ENCODE data around the gene SLC24A3. TPM values are rescaled to one million over a fixed set of nuclear protein-coding genes. Genes with fewer than 3 reads are reported as not detected.

SLC24A3 gene
- total RNA-seq, 2 experiments from 2014 or later: not detected

DNA sequence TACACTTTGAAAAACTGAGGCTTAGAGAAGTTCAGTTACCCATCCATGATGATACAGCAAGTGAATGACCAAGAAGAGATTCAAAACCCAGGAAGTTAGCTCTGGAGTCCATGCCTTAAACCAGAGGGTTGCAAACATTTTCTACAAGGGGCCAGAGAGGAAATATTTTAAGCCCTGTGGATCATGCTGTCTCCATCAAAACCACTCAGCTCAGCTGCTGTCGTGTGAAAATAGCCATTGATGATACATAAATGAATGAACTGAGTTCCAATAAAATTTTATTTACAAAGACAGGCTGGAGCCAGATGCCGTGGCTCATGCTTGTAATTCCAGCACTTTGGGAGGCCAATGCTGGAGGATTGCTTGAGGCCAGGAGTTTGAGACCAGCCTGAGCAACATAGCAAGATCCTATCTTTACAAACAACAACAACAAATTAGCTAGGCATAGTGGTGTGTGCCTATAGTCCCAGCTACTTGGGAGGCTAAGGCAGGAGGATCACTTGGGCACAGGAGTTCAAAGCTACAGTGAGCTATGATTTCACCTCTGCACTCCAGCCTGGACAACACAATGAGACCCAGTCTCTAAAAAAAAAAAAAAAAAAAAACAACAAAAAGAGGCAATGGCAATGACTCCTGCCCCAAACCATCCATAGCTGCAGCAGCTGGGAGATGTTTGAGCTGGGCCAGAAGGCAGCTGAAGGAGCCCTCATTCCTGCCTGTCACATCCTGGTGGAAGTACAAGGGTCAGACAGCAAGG lies 501.6 kb downstream of the SLC24A3 start:
- no peaks in the 10 kb centered on the region for H3K79me2 ChIP-seq (ENCODE audit: insufficient read depth, low read depth, low read length)
- CTCF ChIA-PET (ENCODE audit: unreplicated experiment): no interaction called here
- POLR2A ChIA-PET: interaction anchor here (1.2 kb wide), 1 partner anchor 150 kb away, joined by 4 read pairs; no protein-coding TSS in a partner anchor

DNA sequence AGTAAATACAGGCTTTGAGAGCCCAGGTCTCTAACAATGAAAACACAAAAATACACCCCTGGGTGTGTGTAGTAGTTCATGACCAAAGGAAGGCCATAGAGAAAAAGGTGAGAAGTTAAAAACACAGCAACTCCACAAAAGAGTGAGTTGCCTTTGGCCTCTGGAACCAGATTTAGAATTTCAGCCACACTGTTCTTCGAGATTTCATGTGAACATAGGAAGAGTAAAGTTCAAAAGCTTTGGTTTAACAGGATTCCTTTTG lies 502.1 kb downstream of the SLC24A3 start:
- POLR2A ChIA-PET: interaction anchor here (1.2 kb wide), 1 partner anchor 149 kb away, joined by 4 read pairs; no protein-coding TSS in a partner anchor
- Histone ChIP-seq H2AFZ (ENCODE audit: low read length) (no peak overlapping the region), H3K4me1 (ENCODE audit: insufficient read depth, low read length, poor library complexity, severe bottlenecking) (no peaks in the 10 kb centered on the region), H3K36me3 (ENCODE audit: insufficient read depth, low read length) (no peaks in the 10 kb centered on the region), H3K4me2 (ENCODE audit: low read length) (no peak overlapping the region), H3K79me2 (ENCODE audit: insufficient read depth, low read depth, low read length) (no peaks in the 10 kb centered on the region), H4K20me1 (ENCODE audit: insufficient read depth, low read length) (no peaks in the 10 kb centered on the region), H3K9me3 (ENCODE audit: low read length) (no peaks in the 10 kb centered on the region), H3K4me3 (ENCODE audit: low read depth, low read length, poor library complexity, severe bottlenecking) (no peak overlapping the region), H3K27ac (ENCODE audit: low read depth, low read length, poor library complexity, severe bottlenecking) (no peak overlapping the region), H3K9me2 (ENCODE audit: insufficient read depth, low read length) (no peaks in the 10 kb centered on the region)
- intact Hi-C loops (cut with micrococcal nuclease; ENCODE audit: unreplicated experiment): no loop called here
- CTCF ChIA-PET (ENCODE audit: unreplicated experiment): no interaction called here
- no TSS peak for BruUV-seq (replicated peaks)
- no peak for DNase-seq (ENCODE audit: low spot score)
- TF ChIP-seq CTCF (conservative IDR thresholded peaks at IDR 0.05; ENCODE audit: low read length) (no peak), EZH2phosphoT487 (IDR thresholded peaks at IDR 0.05; ENCODE audit: borderline replicate concordance, low read depth, low read length) (no peak)

More for the DNA sequence above, 501.6 kb downstream of the SLC24A3 start:
- no peaks in the 10 kb centered on the region for H3K9me2 ChIP-seq (ENCODE audit: insufficient read depth, low read length)
- no peak overlapping the region for H3K27ac ChIP-seq (ENCODE audit: low read depth, low read length, poor library complexity, severe bottlenecking)
- no peak overlapping the region for H2AFZ ChIP-seq (ENCODE audit: low read length)
- no peak for TF ChIP-seq EZH2phosphoT487 (IDR thresholded peaks at IDR 0.05; ENCODE audit: borderline replicate concordance, low read depth, low read length)
- no peak for TF ChIP-seq CTCF (conservative IDR thresholded peaks at IDR 0.05; ENCODE audit: low read length)
- DNase-seq (ENCODE audit: low spot score): no peak
- no peaks in the 10 kb centered on the region for H3K36me3 ChIP-seq (ENCODE audit: insufficient read depth, low read length)
- no peaks in the 10 kb centered on the region for H3K9me3 ChIP-seq (ENCODE audit: low read length)
- H4K20me1 ChIP-seq (ENCODE audit: insufficient read depth, low read length): no peaks in the 10 kb centered on the region
- no peaks in the 10 kb centered on the region for H3K4me1 ChIP-seq (ENCODE audit: insufficient read depth, low read length, poor library complexity, severe bottlenecking)
- H3K4me3 ChIP-seq (ENCODE audit: low read depth, low read length, poor library complexity, severe bottlenecking): no peak overlapping the region
- H3K4me2 ChIP-seq (ENCODE audit: low read length): no peak overlapping the region
- BruUV-seq (replicated peaks): no TSS peak
- intact Hi-C loops (cut with micrococcal nuclease; ENCODE audit: unreplicated experiment): no loop called here

- no TSS peak for BruUV-seq (replicated peaks)
- Histone ChIP-seq H3K9me2 (ENCODE audit: insufficient read depth, low read length) (no peaks in the 10 kb centered on the region), H4K20me1 (ENCODE audit: insufficient read depth, low read length) (no peaks in the 10 kb centered on the region), H2AFZ (ENCODE audit: low read length) (no peak overlapping the region), H3K79me2 (ENCODE audit: insufficient read depth, low read depth, low read length) (no peaks in the 10 kb centered on the region), H3K4me3 (ENCODE audit: low read depth, low read length, poor library complexity, severe bottlenecking) (no peak overlapping the region), H3K4me1 (ENCODE audit: insufficient read depth, low read length, poor library complexity, severe bottlenecking) (no peaks in the 10 kb centered on the region), H3K4me2 (ENCODE audit: low read length) (no peak overlapping the region), H3K36me3 (ENCODE audit: insufficient read depth, low read length) (no peaks in the 10 kb centered on the region), H3K9me3 (ENCODE audit: low read length) (no peaks in the 10 kb centered on the region), H3K27ac (ENCODE audit: low read depth, low read length, poor library complexity, severe bottlenecking) (no peak overlapping the region)
- TF ChIP-seq EZH2phosphoT487 (IDR thresholded peaks at IDR 0.05; ENCODE audit: borderline replicate concordance, low read depth, low read length): no peak
- DNase-seq (ENCODE audit: low spot score): no peak
- CTCF ChIA-PET (ENCODE audit: unreplicated experiment): no interaction called here
- intact Hi-C loops (cut with micrococcal nuclease; ENCODE audit: unreplicated experiment): no loop called here
- POLR2A ChIA-PET: interaction anchor here (1.2 kb wide), 1 partner anchor 24 kb away, joined by 4 read pairs; no protein-coding TSS in a partner anchor
Observed at GRCh38 chr20:19715986-19716385, 503.5 kb downstream of the SLC24A3 start.

Data from OCI-LY7 (cell line).